SJCRH30 (cell line): ENCODE results near the gene SMG6. TPM values are rescaled to one million over a fixed set of nuclear protein-coding genes. Genes with fewer than 3 reads are reported as not detected.

Experiments
- DNase-seq, 2 experiments: peaks; one replicate each; pipeline ENCODE4 v3.0.0-alpha.2; 2015 to 2020
- H3K27ac ChIP-seq: fragments of 250-450 bp; sonication (Bioruptor Pico); 2 replicates; pipeline ENCODE4 v1.5.1; 2020; ENCODE audit warnings: mild to moderate bottlenecking, moderate library complexity
- H3K27me3 ChIP-seq: fragments of 250-450 bp; sonication (Bioruptor Pico); 2 replicates; pipeline ENCODE4 v1.5.1; 2020; ENCODE audit warnings: mild to moderate bottlenecking, moderate library complexity
- H3K36me3 ChIP-seq: fragments of 250-450 bp; sonication (Bioruptor Pico); 2 replicates; pipeline ENCODE4 v1.5.1; 2020; ENCODE audit warnings: mild to moderate bottlenecking, moderate library complexity
- H3K4me1 ChIP-seq: fragments of 250-450 bp; sonication (Bioruptor Pico); 2 replicates; pipeline ENCODE4 v1.5.1; 2020; ENCODE audit warnings: mild to moderate bottlenecking, moderate library complexity
- H3K4me3 ChIP-seq: fragments of 250-450 bp; sonication (Bioruptor Pico); 2 replicates; pipeline ENCODE4 v1.5.1; 2020; ENCODE audit warnings: mild to moderate bottlenecking, moderate library complexity
- H3K9me3 ChIP-seq: fragments of 250-450 bp; sonication (Bioruptor Pico); replicated peaks from 2 replicates; pipeline ENCODE4 v1.5.1; 2020; ENCODE audit warnings: mild to moderate bottlenecking, moderate library complexity
- total RNA-seq: library from RNA; depleted of rRNA; stranded (reverse); fragments of >200 nt; shearing (Covaris generic); gene quantifications from 2 replicates; pipeline ENCODE4 v1.2.3, GENCODE V29; 2014

The SMG6 gene
- total RNA-seq, 1 experiment from 2014 or later = 13.0 TPM

GRCh38 chr17:2137342-2138098, 166.1 kb downstream of the SMG6 start:
- Histone ChIP-seq H3K4me1 (peaks cover 19% of the 10 kb centered on the region), H3K4me3 (no peak overlapping the region), H3K36me3 (no peaks in the 10 kb centered on the region), H3K27me3 (no peaks in the 10 kb centered on the region), H3K27ac (no peak overlapping the region), H3K9me3 (no peaks in the 10 kb centered on the region)
- DNase-seq = peak; percentile 29 to 35

GRCh38 chr17:2136241-2136640, 167.3 kb downstream of the SMG6 start:
- Histone ChIP-seq H3K27ac (no peak overlapping the region), H3K36me3 (no peaks in the 10 kb centered on the region), H3K4me1 (peaks cover 19% of the 10 kb centered on the region), H3K4me3 (no peak overlapping the region), H3K9me3 (no peaks in the 10 kb centered on the region), H3K27me3 (no peaks in the 10 kb centered on the region)
- DNase-seq = no peak

- no peak for DNase-seq
- no peak overlapping the region for H3K27ac ChIP-seq
- H3K27me3 ChIP-seq = no peaks in the 10 kb centered on the region
- H3K4me3 ChIP-seq = no peak overlapping the region
- H3K4me1 ChIP-seq = peaks cover 7% of the 10 kb centered on the region; the same call in 1 of the 2 replicates
- no peaks in the 10 kb centered on the region for H3K36me3 ChIP-seq
- no peaks in the 10 kb centered on the region for H3K9me3 ChIP-seq
Measured at GRCh38 chr17:2128011-2128410, 175.6 kb downstream of the SMG6 start.

GRCh38 chr17:2125013-2125535, 178.5 kb downstream of the SMG6 start:
- DNase-seq = no peak
- Histone ChIP-seq H3K27me3 (no peaks in the 10 kb centered on the region), H3K36me3 (no peaks in the 10 kb centered on the region), H3K9me3 (no peaks in the 10 kb centered on the region), H3K27ac (no peak overlapping the region), H3K4me3 (no peak overlapping the region), H3K4me1 (peaks cover 11% of the 10 kb centered on the region)

- Histone ChIP-seq H3K4me1 (peaks cover 11% of the 10 kb centered on the region), H3K27me3 (no peaks in the 10 kb centered on the region), H3K27ac (no peak overlapping the region), H3K4me3 (no peak overlapping the region), H3K9me3 (no peaks in the 10 kb centered on the region), H3K36me3 (no peaks in the 10 kb centered on the region)
- DNase-seq = no peak
Measured at GRCh38 chr17:2124391-2124790, 179.2 kb downstream of the SMG6 start.

- Histone ChIP-seq H3K27me3 (no peaks in the 10 kb centered on the region), H3K27ac (peak overlapping the region; percentile 55), H3K9me3 (no peaks in the 10 kb centered on the region), H3K4me1 (peaks cover 11% of the 10 kb centered on the region), H3K36me3 (no peaks in the 10 kb centered on the region), H3K4me3 (peak overlapping the region; percentile 39)
- peak in 1 of 2 experiments; percentile 40 for DNase-seq
Measured at GRCh38 chr17:2123375-2124251, 180.0 kb downstream of the SMG6 start.

- H3K4me3 ChIP-seq = peak overlapping the region; percentile 39
- H3K27me3 ChIP-seq = no peaks in the 10 kb centered on the region
- H3K36me3 ChIP-seq = no peaks in the 10 kb centered on the region
- no peaks in the 10 kb centered on the region for H3K9me3 ChIP-seq
- peak overlapping the region; percentile 55 for H3K27ac ChIP-seq
- peaks cover 11% of the 10 kb centered on the region for H3K4me1 ChIP-seq
- DNase-seq = peak; percentile 68 to 76
Measured at GRCh38 chr17:2122641-2123302, 180.8 kb downstream of the SMG6 start.

GRCh38 chr17:2120586-2121335, 182.8 kb downstream of the SMG6 start:
- Histone ChIP-seq H3K27me3 (no peaks in the 10 kb centered on the region), H3K36me3 (no peaks in the 10 kb centered on the region), H3K27ac (no peak overlapping the region), H3K9me3 (no peaks in the 10 kb centered on the region), H3K4me1 (peaks cover 11% of the 10 kb centered on the region), H3K4me3 (no peak overlapping the region)
- no peak for DNase-seq

- Histone ChIP-seq H3K27ac (no peak overlapping the region), H3K4me3 (no peak overlapping the region)
- DNase-seq = no peak
Measured at GRCh38 chr17:2113279-2113622, 190.3 kb downstream of the SMG6 start.

GRCh38 chr17:2111691-2112090, 191.9 kb downstream of the SMG6 start:
- Histone ChIP-seq H3K4me1 (no peaks in the 10 kb centered on the region), H3K4me3 (no peak overlapping the region), H3K9me3 (no peaks in the 10 kb centered on the region), H3K27me3 (no peaks in the 10 kb centered on the region), H3K27ac (no peak overlapping the region), H3K36me3 (no peaks in the 10 kb centered on the region)
- DNase-seq = no peak

More at GRCh38 chr17:2113279-2113622, 190.3 kb downstream of the SMG6 start:
- H3K4me1 ChIP-seq = no peaks in the 10 kb centered on the region
- H3K9me3 ChIP-seq = no peaks in the 10 kb centered on the region
- no peaks in the 10 kb centered on the region for H3K27me3 ChIP-seq
- H3K36me3 ChIP-seq = no peaks in the 10 kb centered on the region

- H3K4me1 ChIP-seq = no peaks in the 10 kb centered on the region
- no peak overlapping the region for H3K4me3 ChIP-seq
- no peaks in the 10 kb centered on the region for H3K27me3 ChIP-seq
- no peaks in the 10 kb centered on the region for H3K36me3 ChIP-seq
- no peaks in the 10 kb centered on the region for H3K9me3 ChIP-seq
- H3K27ac ChIP-seq = no peak overlapping the region
- no peak for DNase-seq
Measured at GRCh38 chr17:2110436-2110835, 193.1 kb downstream of the SMG6 start.

- Histone ChIP-seq H3K27ac (no peak overlapping the region), H3K27me3 (no peaks in the 10 kb centered on the region), H3K4me1 (no peaks in the 10 kb centered on the region), H3K4me3 (no peak overlapping the region), H3K9me3 (no peaks in the 10 kb centered on the region), H3K36me3 (no peaks in the 10 kb centered on the region)
- DNase-seq = no peak
Measured at GRCh38 chr17:2108170-2108569, 195.4 kb downstream of the SMG6 start.

GRCh38 chr17:2107506-2107905, 196.1 kb downstream of the SMG6 start:
- Histone ChIP-seq H3K9me3 (no peaks in the 10 kb centered on the region), H3K4me3 (no peak overlapping the region), H3K36me3 (no peaks in the 10 kb centered on the region), H3K27ac (no peak overlapping the region), H3K27me3 (no peaks in the 10 kb centered on the region), H3K4me1 (no peaks in the 10 kb centered on the region)
- DNase-seq = no peak

- no peak overlapping the region for H3K27ac ChIP-seq
Measured at GRCh38 chr17:2107050-2107449, 196.5 kb downstream of the SMG6 start.

More at GRCh38 chr17:2107050-2107449, 196.5 kb downstream of the SMG6 start:
- Histone ChIP-seq H3K36me3 (no peaks in the 10 kb centered on the region), H3K4me3 (no peak overlapping the region), H3K4me1 (no peaks in the 10 kb centered on the region), H3K9me3 (no peaks in the 10 kb centered on the region), H3K27me3 (no peaks in the 10 kb centered on the region)
- DNase-seq = no peak
